Activated gamma-delta T cell (primary cell): ENCODE results near the gene NME3.
"Not testable (repeated sequence)": the region's sequence is repeated elsewhere in the genome, so short reads cannot be mapped to it uniquely, and the experiment has no call there.

Source experiments
- DNase-seq: peaks from one replicate; lab custom pipeline; 2025; lab: John Stamatoyannopoulos, UW

Gene NME3

DNA sequence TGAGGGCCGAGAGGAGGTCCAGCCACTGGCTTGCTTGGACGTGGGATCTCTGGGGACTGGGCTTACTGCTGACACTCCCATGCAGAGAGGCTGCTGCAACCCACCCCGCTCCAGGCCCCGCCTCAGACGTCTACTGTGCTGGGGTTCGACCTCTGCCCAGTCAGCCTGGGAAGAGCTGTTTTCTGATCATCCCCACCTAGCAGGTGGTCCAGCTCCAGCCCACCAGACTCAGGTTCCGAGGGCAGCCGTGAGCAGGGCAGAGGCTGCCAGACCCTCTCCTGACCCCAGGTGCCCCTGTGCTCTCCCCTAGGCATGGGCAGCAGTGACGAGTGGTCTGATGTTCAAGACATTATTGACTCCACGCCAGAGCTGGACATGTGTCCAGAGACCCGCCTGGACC, 23.4 kb downstream of the NME3 start:
- no peak for DNase-seq

GRCh38 chr16:1746693-1747195, 24.6 kb downstream of the NME3 start:
- DNase-seq: no peak

- no peak for DNase-seq
Observed at GRCh38 chr16:1745900-1746692, 25.2 kb downstream of the NME3 start.

DNA sequence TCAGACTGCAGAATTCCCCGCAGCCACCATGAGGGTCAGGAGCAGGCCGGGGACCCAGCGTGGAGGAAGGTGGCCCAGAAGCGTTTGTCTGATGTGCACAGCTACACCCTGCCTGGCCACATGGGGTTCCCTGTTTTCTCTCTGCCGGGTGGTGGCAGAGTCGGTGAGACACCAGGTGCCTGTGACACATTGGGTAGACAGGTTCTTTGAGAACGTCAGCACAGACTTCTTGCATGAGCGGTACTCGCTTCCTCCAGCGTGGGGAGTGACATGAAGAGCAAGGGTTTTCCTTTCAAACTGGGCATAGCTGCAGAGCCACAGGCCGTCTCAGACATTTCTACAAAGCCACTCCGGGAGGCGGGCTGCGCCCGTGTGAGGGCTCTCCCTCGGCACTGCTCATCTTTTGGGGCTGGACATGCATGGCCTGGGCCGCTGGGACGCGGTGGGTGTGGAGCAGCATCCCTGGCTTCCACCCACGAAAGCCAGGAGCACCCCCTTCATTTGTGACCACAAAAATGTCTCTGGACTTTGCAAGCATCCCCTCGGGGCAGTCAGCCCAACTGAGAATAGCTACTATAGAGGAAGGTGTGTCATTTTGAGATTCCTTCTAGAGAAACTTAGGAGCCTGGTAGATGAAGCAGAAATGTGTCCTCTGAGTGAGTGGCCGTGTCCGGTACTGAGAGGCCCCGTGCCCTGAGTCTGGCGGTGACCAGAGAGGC, 26.0 kb downstream of the NME3 start:
- no peak for DNase-seq

- DNase-seq: no peak
Observed at GRCh38 chr16:1744338-1744840, 27.0 kb downstream of the NME3 start.

- no peak for DNase-seq
Observed at GRCh38 chr16:1743376-1744337, 27.7 kb downstream of the NME3 start.

- DNase-seq: no peak
Observed at GRCh38 chr16:1741553-1742165, 29.7 kb downstream of the NME3 start.

DNA sequence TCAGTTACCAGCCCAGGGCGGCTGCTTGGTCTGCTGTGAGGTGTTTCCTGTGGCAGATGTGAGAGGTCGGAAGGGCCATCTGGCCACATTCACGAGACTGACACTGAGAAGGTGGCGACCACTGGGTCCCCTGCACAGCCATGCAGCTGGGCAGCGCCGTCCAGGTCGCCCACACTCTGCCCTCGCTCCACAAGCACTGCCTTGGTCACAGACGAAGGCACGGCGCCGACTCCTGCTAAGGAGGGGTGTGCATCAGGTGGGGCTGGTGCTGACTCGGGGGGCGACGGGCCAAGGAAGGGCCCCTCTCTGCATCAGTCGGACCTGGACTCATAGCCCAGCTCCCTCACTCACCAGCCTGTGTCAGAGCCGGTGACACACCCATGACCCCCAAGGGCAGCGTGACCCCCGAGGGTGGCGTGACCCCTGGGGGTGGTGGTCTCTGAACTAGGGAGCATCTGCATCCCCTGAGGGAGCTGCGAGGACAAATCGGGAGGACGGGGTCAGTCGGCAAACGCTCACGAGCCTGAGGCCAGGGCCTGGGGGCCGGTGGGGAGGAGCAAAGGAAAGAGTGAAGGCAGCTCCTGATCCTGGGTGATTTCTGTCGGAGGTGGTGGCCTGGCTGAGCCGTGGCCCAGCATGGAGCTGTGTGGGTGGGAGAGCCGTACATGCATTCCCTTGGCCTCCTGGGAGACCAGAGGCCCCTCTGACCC, 30.4 kb downstream of the NME3 start:
- DNase-seq: no peak

GRCh38 chr16:1740234-1740633, 31.1 kb downstream of the NME3 start:
- DNase-seq: no peak

DNA sequence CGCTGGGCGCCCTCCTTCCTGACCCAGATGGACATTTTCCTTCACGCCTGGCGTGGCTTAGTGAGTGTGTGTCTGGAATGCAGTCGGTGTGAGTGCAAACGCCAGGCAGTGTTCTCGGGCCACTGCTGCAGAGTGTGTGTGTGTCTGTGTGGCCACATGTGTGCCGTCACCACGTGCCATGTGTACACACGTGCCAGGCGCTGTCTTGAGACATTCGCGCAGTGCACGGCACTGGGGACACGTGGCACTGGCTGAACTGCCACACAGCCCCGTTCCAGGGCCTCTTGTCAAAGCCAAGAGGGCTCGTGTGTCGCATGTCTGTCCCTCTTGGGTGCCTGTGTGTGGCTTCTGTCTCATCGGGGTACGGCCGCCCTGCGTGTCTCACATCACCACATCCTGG, 36.5 kb downstream of the NME3 start:
- DNase-seq: no peak

GRCh38 chr16:1734123-1734522, 37.2 kb downstream of the NME3 start:
- DNase-seq: no peak

GRCh38 chr16:1732551-1732987, 38.8 kb downstream of the NME3 start:
- DNase-seq: not testable (repeated sequence)

- DNase-seq: no peak
Observed at GRCh38 chr16:1732071-1732470, 39.3 kb downstream of the NME3 start.

GRCh38 chr16:1731603-1732002, 39.7 kb downstream of the NME3 start:
- no peak for DNase-seq

- DNase-seq: no peak
Observed at GRCh38 chr16:1731073-1731472, 40.3 kb downstream of the NME3 start.

DNA sequence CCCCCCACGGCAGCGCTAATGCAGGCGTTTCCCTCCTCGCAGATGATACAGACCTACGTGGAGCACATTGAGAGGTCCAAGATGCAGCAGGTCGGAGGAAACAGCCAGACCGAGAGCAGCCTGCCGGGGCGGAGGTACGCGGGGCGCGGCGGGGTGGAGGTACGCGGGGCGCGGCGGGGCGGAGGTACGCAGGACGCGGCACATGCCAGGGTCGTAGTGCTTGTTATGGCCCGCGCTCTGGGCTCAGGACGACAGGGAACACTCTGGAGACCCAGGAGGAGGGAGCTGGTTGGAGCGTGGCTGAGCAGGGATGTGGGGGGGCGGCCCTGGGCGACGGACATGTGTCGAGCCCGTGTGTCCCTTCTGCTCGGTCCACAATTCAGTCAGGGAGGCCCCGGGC, 41.9 kb downstream of the NME3 start:
- DNase-seq: no peak

GRCh38 chr16:1729026-1729425, 42.3 kb downstream of the NME3 start:
- DNase-seq: no peak

DNA sequence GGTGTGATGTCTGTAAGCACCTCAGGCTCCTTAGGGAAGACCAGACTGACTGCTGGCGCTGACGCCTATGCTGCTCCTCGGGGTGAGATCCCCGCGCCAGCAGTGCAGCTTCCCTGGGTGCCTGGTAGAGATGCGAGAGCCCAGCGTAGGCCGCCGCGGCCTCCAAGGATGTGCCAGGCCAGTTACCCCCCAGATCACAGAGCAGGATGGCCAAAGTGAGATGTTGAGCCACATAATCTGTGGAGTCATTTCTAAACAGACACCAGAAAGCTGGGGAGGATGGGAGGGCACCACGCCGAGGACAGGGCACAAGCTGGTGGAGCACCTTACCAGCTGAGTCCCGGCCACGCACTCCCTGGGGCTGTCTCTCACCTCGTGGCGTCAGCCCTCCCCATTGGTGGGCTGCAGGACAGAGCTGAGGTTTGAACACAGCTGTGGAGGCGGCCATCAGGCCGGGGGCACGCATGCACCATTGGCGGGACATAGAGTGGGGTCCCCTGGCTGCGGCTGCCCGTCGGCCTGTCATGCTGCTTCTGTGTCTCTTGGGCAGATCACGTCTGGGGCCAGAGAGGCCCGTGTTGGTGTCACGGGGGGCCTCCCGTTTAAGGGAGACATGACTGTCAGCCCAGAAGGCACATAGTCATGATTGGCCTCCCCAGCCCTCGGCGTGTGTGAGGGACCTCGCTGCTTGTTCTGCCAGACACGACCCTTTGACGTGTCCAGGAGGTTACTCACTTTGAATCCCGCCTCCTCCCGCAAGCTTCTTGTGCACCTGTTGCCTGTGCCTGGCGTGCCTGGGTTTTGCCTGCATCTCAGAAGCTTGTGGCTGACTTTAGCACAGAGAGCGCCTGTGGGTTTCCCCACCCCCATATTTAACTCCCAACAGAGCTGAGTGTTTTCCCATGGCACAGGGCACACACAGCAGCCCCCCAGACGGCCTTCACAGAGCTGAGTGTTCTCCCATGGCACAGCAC, 43.4 kb downstream of the NME3 start:
- DNase-seq: no peak

DNA sequence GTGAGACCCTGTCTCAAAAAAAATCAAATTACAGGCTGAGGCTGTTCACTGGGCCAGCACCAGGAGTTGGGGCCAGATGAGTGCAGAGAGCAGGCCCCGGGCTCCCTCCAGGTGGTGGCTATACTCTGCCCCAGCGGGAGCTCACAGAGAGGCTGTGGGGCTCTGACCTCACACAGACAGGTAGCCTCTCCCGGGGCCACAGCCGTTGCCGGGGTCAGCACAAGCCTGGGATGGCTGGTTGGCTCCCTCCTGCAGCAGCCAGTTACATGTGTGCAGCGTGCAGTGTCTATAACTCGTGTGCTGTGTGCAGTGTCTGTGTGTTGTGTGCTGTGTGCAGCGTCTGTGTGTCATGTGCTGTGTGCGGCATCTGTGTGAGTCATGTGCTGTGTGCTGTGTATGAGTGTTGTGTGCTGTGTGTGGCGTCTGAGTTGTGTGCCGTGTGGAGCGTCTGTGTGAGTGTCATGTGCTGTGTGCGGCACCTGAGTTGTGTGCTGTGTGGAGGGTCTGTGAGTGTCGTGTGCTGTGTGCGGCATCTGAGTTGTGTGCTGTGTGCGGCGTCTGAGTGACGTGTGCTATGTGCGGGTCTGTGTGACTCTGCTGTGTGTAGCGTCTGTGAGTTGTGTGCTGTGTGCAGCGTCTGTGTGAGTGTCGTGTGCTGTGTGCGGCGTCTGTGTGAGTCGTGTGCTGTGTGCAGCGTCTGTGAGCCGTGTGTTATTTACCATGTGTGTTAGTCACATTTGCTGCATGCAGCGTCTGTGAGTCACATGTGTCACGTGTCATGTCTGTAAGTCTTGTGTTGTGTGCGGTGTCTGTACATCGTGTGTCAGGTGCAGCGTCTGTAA, 44.5 kb downstream of the NME3 start:
- DNase-seq: no peak
